ENCODE data around the gene SCN8A.
"Not testable (repeated sequence)": the region's sequence is repeated elsewhere in the genome, so short reads cannot be mapped to it uniquely, and the experiment has no call there.

SCN8A gene

DNA sequence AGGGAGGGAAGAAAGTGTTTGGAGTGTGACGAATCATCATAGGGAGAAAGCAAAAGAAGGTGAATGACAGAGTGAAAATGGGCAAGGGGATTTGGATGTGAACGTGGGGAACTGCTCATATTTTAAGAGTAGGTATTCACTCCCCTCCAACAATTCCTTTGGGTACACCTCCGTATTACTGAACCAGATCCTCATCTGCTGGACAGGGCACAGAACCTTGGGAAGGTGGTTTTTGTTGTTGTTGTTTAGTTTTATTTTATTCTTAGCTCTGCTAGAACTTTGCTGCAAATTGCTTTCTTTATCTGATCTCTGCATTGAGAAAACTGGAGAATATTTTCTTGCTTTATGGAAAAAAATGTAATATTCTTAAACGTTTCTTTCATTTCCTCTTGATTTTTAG is 7.1 kb downstream of the SCN8A start:
- no peaks in the 10 kb centered on the region; the same call in 1 of the 2 replicates for H3K4me1 ChIP-seq (ENCODE audit: insufficient read depth, low read length)
- no peaks in the 10 kb centered on the region for H3K36me3 ChIP-seq (ENCODE audit: insufficient read depth, low read length)
- no peak overlapping the region for H3K9ac ChIP-seq (ENCODE audit: low read depth, low read length)
- no peaks in the 10 kb centered on the region for H3K9me3 ChIP-seq (ENCODE audit: control insufficient read depth, insufficient read depth, low read length)

DNA sequence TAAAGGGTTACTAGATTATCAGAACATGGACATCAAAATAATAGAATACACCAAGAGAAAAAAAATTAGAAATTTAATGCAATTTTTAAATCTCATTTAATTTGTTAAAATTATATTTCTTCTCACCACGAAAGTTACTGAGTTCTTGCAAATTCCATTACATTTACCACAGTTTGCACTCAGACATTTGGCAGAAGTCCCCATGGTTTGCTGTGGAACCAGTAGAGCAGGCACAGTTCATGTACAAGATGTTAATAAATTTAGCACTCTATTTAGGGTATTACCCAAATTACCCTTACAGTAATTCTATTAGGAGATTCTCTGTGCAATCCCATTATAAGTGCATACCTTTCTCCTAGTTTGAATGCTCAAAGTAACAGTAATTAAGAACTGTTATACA is 9.7 kb downstream of the SCN8A start:
- Histone ChIP-seq H3K9ac (ENCODE audit: low read depth, low read length) (no peak overlapping the region), H3K4me1 (ENCODE audit: insufficient read depth, low read length) (no peaks in the 10 kb centered on the region; the same call in 1 of the 2 replicates)

DNA sequence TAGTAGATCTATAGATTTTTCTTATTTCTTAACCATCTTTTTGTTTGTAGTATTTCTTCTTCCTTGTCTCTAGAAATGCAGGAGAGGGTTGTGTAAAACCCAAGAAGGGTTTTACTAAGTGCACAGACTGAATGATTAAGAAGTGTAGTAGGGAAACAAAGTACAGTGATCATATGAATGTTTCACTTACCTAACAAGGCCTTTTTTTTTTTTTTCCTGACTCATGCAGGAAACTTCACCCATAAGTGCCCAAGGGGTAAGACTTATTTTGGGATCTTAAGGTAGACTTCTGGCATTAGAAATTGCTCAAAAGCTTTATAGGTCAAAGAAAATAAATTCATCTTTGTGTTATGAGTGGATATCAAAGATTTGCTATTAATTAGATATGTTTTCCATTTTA is 10.2 kb downstream of the SCN8A start:
- H3K4me1 ChIP-seq (ENCODE audit: insufficient read depth, low read length): no peaks in the 10 kb centered on the region; the same call in 1 of the 2 replicates
- no peaks in the 10 kb centered on the region for H3K9me3 ChIP-seq (ENCODE audit: control insufficient read depth, insufficient read depth, low read length)
- no peaks in the 10 kb centered on the region for H3K36me3 ChIP-seq (ENCODE audit: insufficient read depth, low read length)
- no peak overlapping the region for H3K9ac ChIP-seq (ENCODE audit: low read depth, low read length)

More for the DNA sequence above, 9.7 kb downstream of the SCN8A start:
- H3K36me3 ChIP-seq (ENCODE audit: insufficient read depth, low read length): no peaks in the 10 kb centered on the region
- H3K9me3 ChIP-seq (ENCODE audit: control insufficient read depth, insufficient read depth, low read length): no peaks in the 10 kb centered on the region

DNA sequence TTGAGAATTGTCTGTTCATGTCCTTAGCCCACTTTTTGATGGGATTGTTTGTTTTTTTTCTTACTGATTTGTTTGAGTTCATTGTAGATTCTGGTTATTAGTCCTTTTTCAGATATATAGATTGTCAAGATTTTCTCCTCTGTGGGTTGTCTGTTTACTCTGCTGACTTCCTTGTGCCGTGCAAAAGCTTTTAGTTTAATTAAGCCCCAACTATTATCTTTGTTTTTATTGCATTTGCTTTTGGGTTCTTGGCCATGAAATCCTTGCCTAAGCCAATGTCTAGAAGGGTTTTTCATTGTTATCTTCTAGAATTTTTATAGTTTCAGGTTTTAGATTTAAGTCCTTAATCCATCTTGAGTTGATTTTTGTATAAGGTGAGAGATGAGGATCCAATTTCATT is 14.9 kb downstream of the SCN8A start:
- H3K4me1 ChIP-seq (ENCODE audit: insufficient read depth, low read length); H3K9me3 ChIP-seq (ENCODE audit: control insufficient read depth, insufficient read depth, low read length); H3K9ac ChIP-seq (ENCODE audit: low read depth, low read length); H3K36me3 ChIP-seq (ENCODE audit: insufficient read depth, low read length): not testable (repeated sequence)

DNA sequence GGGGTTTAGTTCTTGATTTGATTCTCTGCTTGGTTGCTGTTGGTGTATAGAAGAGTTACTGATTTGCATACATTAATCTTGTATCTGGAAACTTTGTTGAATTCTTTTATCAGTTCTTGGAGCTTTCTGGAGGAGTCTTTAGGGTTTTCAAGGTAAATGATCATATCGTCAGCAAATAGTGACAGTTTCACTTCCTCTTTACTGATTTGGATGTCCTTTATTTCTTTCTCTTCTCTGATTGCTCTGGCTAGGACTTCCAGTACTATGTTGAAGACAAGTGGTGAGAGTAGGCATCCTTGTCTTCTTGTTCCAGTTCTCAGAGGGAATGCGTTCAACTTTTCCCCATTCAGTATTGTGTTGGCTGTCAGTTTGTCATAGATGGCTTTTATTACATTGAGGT is 16.2 kb downstream of the SCN8A start:
- not testable (repeated sequence) for H3K36me3 ChIP-seq (ENCODE audit: insufficient read depth, low read length); H3K9ac ChIP-seq (ENCODE audit: low read depth, low read length); H3K4me1 ChIP-seq (ENCODE audit: insufficient read depth, low read length); H3K9me3 ChIP-seq (ENCODE audit: control insufficient read depth, insufficient read depth, low read length)

DNA sequence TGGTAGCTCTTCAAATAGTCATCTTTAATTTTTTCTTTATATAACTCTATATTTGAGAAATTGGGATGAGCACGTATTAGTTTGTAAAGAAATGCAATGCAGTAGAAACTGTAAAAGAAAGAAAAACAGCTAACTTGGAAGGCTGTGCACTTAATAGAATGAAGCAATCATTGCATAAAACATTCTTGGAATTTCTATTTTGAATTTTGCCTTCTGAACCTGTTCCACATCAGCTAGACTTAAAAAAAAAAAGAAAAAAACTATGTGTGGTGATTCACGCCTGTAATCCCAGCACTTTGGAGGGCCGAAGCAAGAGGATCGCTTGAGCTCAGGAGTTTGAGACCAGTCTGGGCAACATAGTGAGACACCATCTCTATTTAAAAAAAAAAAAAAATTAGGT is 29.4 kb downstream of the SCN8A start:
- no peaks in the 10 kb centered on the region for H3K36me3 ChIP-seq (ENCODE audit: insufficient read depth, low read length)
- no peaks in the 10 kb centered on the region for H3K9me3 ChIP-seq (ENCODE audit: control insufficient read depth, insufficient read depth, low read length)
- 0 out of 2 replicates have a peak, but pooled peaks cover 9% of the 10 kb centered on the region for H3K4me1 ChIP-seq (ENCODE audit: insufficient read depth, low read length)
- no peak overlapping the region for H3K9ac ChIP-seq (ENCODE audit: low read depth, low read length)

DNA sequence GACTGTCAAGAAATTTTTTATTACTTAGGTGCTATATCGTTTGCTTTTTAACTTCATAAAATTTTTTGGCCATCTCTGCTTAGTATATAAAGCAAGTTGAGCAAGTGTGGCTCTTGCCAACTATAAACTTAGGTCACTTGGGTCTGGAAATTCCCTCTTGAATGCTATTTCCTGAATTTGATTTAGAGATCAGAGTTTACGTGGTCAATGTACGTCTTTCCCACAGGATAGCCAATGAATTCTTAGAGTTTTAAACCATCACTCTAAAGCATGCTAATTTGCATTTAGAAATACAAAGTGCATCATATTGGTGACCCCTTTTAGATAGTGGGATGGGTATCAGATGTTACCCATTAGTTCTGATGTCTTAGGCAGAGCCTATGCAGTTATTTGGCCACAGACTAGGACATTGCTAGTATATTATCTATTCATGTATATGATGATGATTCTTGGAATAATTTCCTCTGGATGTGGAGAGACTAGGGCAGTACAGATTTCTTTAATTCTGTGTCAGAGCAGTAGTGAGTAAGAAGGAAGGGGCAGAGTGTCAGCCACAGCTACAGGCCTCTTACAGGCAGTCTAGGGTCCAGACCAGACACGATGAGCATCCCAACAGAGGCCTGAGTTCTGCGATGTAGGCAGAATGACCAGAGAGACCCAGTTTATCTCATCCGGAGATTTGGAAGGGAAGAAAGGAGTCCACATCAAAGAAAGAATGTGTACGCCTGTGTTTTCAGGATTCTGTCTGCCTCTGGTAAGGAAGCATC is 30.3 kb downstream of the SCN8A start:
- Histone ChIP-seq H3K4me1 (ENCODE audit: insufficient read depth, low read length) (0 out of 2 replicates have a peak, but pooled peaks cover 9% of the 10 kb centered on the region), H3K36me3 (ENCODE audit: insufficient read depth, low read length) (no peaks in the 10 kb centered on the region), H3K9me3 (ENCODE audit: control insufficient read depth, insufficient read depth, low read length) (no peaks in the 10 kb centered on the region), H3K9ac (ENCODE audit: low read depth, low read length) (no peak overlapping the region)

DNA sequence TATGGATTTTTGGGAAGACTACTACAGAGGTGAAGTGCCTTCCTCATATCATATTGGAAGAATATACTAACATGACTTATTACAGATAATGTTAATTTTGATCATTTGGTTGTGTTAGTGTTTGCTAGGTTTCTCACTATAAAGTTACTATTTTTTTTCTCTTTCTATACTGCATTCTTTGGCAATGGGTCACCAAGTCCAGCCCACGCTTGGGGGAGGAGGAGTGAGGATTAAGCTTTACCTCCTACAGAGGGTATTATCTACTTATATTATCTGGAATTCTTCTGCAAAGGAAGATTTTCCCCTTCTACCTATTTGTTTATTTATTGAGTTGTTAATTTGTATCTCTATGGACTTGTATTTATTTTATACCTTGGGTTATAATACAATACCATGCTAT is 31.5 kb downstream of the SCN8A start:
- Histone ChIP-seq H3K4me1 (ENCODE audit: insufficient read depth, low read length) (0 out of 2 replicates have a peak, but pooled peaks cover 9% of the 10 kb centered on the region), H3K36me3 (ENCODE audit: insufficient read depth, low read length) (no peaks in the 10 kb centered on the region), H3K9me3 (ENCODE audit: control insufficient read depth, insufficient read depth, low read length) (no peaks in the 10 kb centered on the region), H3K9ac (ENCODE audit: low read depth, low read length) (no peak overlapping the region)

DNA sequence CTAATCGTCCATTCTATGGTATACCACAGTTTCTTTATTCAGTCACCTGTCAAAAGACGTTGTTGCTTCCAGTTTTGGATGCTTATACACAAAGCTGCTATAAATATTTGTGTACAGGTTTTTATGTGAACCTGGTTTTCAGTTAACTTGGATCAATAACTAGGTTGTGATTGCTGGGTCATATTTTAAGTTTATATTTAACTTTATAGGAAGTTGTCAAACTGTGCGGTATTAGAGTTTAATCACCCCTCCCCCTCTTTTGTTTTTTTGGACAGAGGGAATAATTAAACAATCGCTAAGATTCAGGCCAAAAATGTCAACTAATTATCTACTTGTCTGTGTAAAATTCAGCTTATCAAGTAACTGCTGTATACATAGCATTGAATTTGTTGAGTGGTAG is 34.3 kb downstream of the SCN8A start:
- Histone ChIP-seq H3K36me3 (ENCODE audit: insufficient read depth, low read length) (no peaks in the 10 kb centered on the region), H3K9me3 (ENCODE audit: control insufficient read depth, insufficient read depth, low read length) (no peaks in the 10 kb centered on the region), H3K9ac (ENCODE audit: low read depth, low read length) (no peak overlapping the region), H3K4me1 (ENCODE audit: insufficient read depth, low read length) (0 out of 2 replicates have a peak, but pooled peaks cover 9% of the 10 kb centered on the region)

DNA sequence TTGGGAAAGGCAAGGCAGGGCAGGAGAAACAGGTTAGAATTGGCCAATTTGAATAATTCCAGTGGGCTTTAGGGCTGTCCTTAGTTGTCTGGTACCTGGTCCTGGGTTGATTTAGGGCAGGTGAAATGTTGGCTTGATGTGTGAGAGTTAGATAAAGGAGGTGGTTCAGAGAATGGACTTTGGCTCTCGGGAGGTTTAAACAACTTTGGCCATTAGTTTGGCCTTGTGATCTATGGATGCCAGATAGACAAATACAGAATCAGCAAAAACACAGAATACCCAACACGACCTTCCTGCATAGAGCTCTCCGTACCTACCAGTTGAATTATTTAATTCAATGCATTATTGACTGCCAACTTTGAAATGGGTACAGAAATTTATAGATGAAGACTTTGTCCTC is 35.1 kb downstream of the SCN8A start:
- Histone ChIP-seq H3K36me3 (ENCODE audit: insufficient read depth, low read length) (no peaks in the 10 kb centered on the region), H3K9ac (ENCODE audit: low read depth, low read length) (no peak overlapping the region), H3K4me1 (ENCODE audit: insufficient read depth, low read length) (peaks cover 15% of the 10 kb centered on the region), H3K9me3 (ENCODE audit: control insufficient read depth, insufficient read depth, low read length) (no peaks in the 10 kb centered on the region)

DNA sequence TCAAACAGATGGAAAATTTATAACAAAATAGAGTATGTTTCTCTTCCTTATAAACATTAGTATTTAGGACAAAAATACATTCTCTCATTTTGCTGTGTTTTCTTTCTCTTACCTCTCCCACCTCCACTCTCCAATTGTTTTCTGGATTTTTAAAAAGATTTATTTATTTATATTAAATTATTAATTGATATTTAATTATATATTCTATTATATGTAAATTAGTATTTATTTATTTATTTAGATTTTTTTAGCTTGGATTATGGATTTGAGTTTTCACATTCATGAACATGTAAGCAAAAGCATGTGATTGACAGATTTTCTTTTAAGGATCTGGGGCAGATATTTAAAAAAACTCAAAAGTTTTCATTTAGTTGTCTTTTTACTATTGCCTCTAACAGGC is 35.6 kb downstream of the SCN8A start:
- Histone ChIP-seq H3K9ac (ENCODE audit: low read depth, low read length) (no peak overlapping the region), H3K36me3 (ENCODE audit: insufficient read depth, low read length) (no peaks in the 10 kb centered on the region), H3K9me3 (ENCODE audit: control insufficient read depth, insufficient read depth, low read length) (no peaks in the 10 kb centered on the region), H3K4me1 (ENCODE audit: insufficient read depth, low read length) (peaks cover 20% of the 10 kb centered on the region)

DNA sequence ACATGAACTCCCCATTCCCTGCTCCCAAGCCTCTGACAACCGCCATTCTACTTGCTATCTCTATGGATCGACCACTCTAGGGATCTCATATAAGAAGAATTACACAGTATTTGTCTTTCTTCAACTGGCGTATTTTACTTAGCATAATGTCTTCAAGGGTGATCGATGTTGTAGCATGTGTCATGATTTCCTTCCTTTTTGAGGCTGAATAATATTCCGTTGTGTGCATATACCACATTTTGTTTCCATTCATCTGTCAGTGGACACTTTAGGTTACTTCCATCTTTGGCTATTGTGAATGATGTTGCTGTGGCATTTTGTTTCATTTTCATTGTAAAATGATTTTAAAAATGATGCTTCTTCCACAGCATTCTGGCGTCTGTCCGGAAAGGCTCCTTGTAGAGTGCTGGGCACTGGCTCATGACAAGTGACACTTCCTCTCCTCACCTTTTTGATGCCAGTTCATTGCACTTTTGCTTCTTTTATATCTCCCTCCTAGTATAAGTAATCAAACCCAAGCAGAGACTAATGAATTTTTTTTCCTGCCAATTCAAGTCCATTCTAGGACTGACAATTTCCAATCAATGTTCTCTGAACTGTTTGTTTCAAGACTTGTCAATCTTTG is 39.3 kb downstream of the SCN8A start:
- Histone ChIP-seq H3K4me1 (ENCODE audit: insufficient read depth, low read length) (peaks cover 23% of the 10 kb centered on the region), H3K36me3 (ENCODE audit: insufficient read depth, low read length) (no peaks in the 10 kb centered on the region), H3K9me3 (ENCODE audit: control insufficient read depth, insufficient read depth, low read length) (no peaks in the 10 kb centered on the region), H3K9ac (ENCODE audit: low read depth, low read length) (no peak overlapping the region)

DNA sequence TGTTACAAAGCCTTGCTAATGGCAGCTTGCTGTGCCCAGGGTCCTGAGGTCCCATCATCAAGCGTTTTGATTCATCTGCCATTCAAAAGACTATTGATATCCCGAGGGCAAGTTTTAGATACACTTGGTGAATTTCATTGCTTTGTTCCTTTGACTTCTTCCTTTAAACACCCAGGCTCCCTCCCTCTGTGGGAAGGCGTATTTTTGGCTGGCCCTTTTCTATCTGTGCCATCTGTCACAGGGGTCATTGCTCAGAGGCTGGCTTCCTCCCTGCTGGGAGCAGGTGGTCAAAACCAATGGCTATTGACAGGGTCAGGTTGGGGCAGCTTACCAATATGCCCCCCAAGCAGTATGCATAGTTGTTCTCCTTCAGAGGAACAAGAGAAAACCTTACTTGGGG is 40.0 kb downstream of the SCN8A start:
- H3K36me3 ChIP-seq (ENCODE audit: insufficient read depth, low read length): no peaks in the 10 kb centered on the region
- H3K9me3 ChIP-seq (ENCODE audit: control insufficient read depth, insufficient read depth, low read length): no peaks in the 10 kb centered on the region
- no peak overlapping the region for H3K9ac ChIP-seq (ENCODE audit: low read depth, low read length)
- peaks cover 23% of the 10 kb centered on the region for H3K4me1 ChIP-seq (ENCODE audit: insufficient read depth, low read length)

DNA sequence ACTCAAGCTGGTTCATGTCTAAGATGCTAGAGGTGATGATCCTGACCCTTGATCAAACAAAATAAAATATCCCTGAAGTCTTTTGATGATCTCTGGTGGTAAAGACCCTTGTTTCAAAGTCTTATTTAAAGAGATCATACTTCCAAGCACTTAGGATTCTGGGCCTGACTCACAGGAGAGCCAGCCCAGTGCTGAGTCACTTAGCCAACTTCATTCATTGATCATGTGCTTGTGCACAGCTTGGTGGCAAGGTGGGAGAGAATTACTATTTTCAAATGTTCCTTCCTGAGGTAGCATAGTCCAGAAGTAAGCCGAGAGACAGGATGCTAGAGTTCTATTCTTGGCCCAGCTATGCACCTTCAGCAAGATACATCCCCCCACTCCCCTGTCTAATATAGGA is 40.6 kb downstream of the SCN8A start:
- Histone ChIP-seq H3K36me3 (ENCODE audit: insufficient read depth, low read length) (no peaks in the 10 kb centered on the region), H3K9me3 (ENCODE audit: control insufficient read depth, insufficient read depth, low read length) (no peaks in the 10 kb centered on the region), H3K9ac (ENCODE audit: low read depth, low read length) (no peak overlapping the region), H3K4me1 (ENCODE audit: insufficient read depth, low read length) (peaks cover 23% of the 10 kb centered on the region)

DNA sequence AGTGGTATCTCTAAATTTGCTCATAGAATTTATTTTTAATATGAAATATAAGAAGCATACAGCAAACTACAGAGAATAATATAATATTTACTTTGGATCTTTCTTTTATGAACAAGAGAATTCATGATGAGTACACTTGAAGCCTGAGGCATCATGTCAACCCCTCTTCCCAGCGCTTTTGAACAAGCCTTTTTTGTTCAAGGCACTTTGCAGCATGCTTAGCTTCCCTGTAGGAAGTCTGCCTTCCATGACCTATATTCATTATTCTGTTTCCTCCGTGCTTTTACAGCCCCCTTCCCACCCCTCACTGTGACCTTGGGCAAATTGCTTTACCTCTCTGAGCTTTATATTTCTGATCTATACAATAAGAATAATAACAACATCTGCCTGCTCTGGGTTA is 41.6 kb downstream of the SCN8A start:
- Histone ChIP-seq H3K9me3 (ENCODE audit: control insufficient read depth, insufficient read depth, low read length) (0 out of 2 replicates have a peak, but pooled peaks cover 2% of the 10 kb centered on the region), H3K4me1 (ENCODE audit: insufficient read depth, low read length) (peaks cover 23% of the 10 kb centered on the region), H3K36me3 (ENCODE audit: insufficient read depth, low read length) (no peaks in the 10 kb centered on the region), H3K9ac (ENCODE audit: low read depth, low read length) (no peak overlapping the region)

All from ES-I3 (cell line).